Eye (tissue), 1 donor: ENCODE data around the gene PTPRN2.
"Not testable (repeated sequence)": the region's sequence is repeated elsewhere in the genome, so short reads cannot be mapped to it uniquely, and the experiment has no call there.

Source experiments
- DNase-seq: peaks from one replicate; pipeline ENCODE4 v3.0.0-alpha.2; 2015

The PTPRN2 gene

GRCh38 chr7:157792241-157793086 lies 795.2 kb downstream of the PTPRN2 start:
- no peak for DNase-seq

- DNase-seq: no peak
Measured at GRCh38 chr7:157791666-157792065, 796.0 kb downstream of the PTPRN2 start.

GRCh38 chr7:157791261-157791660 lies 796.4 kb downstream of the PTPRN2 start:
- DNase-seq: no peak

- no peak for DNase-seq
Measured at GRCh38 chr7:157789942-157790341, 797.7 kb downstream of the PTPRN2 start.

GRCh38 chr7:157789094-157789493 lies 798.5 kb downstream of the PTPRN2 start:
- DNase-seq: no peak

- no peak for DNase-seq
Measured at GRCh38 chr7:157788573-157788972, 799.0 kb downstream of the PTPRN2 start.

GRCh38 chr7:157787275-157787701 lies 800.3 kb downstream of the PTPRN2 start:
- no peak for DNase-seq

- no peak for DNase-seq
Measured at GRCh38 chr7:157786375-157787274, 801.0 kb downstream of the PTPRN2 start.

- no peak for DNase-seq
Measured at GRCh38 chr7:157785486-157786186, 802.0 kb downstream of the PTPRN2 start.

GRCh38 chr7:157784979-157785441 lies 802.6 kb downstream of the PTPRN2 start:
- peak; percentile 58 for DNase-seq

GRCh38 chr7:157784041-157784835 lies 803.4 kb downstream of the PTPRN2 start:
- DNase-seq: no peak

GRCh38 chr7:157782041-157782440 lies 805.6 kb downstream of the PTPRN2 start:
- DNase-seq: no peak

GRCh38 chr7:157780721-157781120 lies 806.9 kb downstream of the PTPRN2 start:
- no peak for DNase-seq

GRCh38 chr7:157780312-157780711 lies 807.3 kb downstream of the PTPRN2 start:
- DNase-seq: no peak

- no peak for DNase-seq
Measured at GRCh38 chr7:157779206-157779605, 808.4 kb downstream of the PTPRN2 start.

- DNase-seq: not testable (repeated sequence)
Measured at GRCh38 chr7:157777194-157777762, 810.3 kb downstream of the PTPRN2 start.

- DNase-seq: no peak
Measured at GRCh38 chr7:157775560-157776332, 811.9 kb downstream of the PTPRN2 start.

- DNase-seq: no peak
Measured at GRCh38 chr7:157775021-157775559, 812.5 kb downstream of the PTPRN2 start.

- DNase-seq: no peak
Measured at GRCh38 chr7:157774495-157774894, 813.1 kb downstream of the PTPRN2 start.

- no peak for DNase-seq
Measured at GRCh38 chr7:157773361-157773760, 814.3 kb downstream of the PTPRN2 start.
